Ishikawa (cell line): ENCODE results near the gene TBXAS1.

Experiments
- CREB1 ChIP-seq: IDR thresholded peaks from 2 replicates; pipeline ENCODE4 v1.6.1; 2012; ENCODE audit warnings: low read depth
- EGR1 ChIP-seq: IDR thresholded peaks from 2 replicates; pipeline ENCODE4 v1.6.1; 2012
- MAX ChIP-seq: IDR thresholded peaks from 2 replicates; pipeline ENCODE4 v1.6.1; 2012
- TAF1 ChIP-seq: IDR thresholded peaks from 2 replicates; pipeline ENCODE4 v1.6.1; 2012; ENCODE audit warnings: low read depth, mild to moderate bottlenecking

GRCh38 chr7:140016540-140016939, 187.5 kb downstream of the TBXAS1 start:
- TF ChIP-seq MAX, result no peak
- TF ChIP-seq EGR1, result no peak
- no peak for TF ChIP-seq CREB1
- no peak for TF ChIP-seq TAF1
